Activated CD8-positive, alpha-beta memory T cell treated with anti-CD3 and anti-CD28 coated beads for 36 hours (primary cell): ENCODE measurements around the gene GPC1. TPM values are rescaled to one million over a fixed set of nuclear protein-coding genes. Genes with fewer than 3 reads are reported as not detected.
"Not testable (repeated sequence)": the region's sequence is repeated elsewhere in the genome, so short reads cannot be mapped to it uniquely, and the experiment has no call there.

Source experiments
- CTCF ChIA-PET: fragments of 350-600 bp; sonication (Branson Sonifier 250); formaldehyde crosslinking; loops from one replicate; lab custom pipeline; 2021; ENCODE audit warnings: antibody characterized with exemption; lab: Charles Lee
- POLR2A ChIA-PET: fragments of 350-600 bp; sonication (Branson Sonifier 250); formaldehyde crosslinking; loops from one replicate; lab custom pipeline; 2021; ENCODE audit warnings: antibody characterized with exemption; lab: Charles Lee
- total RNA-seq, 2 experiments: library from RNA; stranded (reverse); gene quantifications; one replicate each; pipeline ENCODE4 v1.2.3, GENCODE V29; 2021

Gene GPC1
- total RNA-seq: 1 to 10 TPM; 1.7 TPM

GRCh38 chr2:240435457-240435947 lies at the start of gene GPC1:
Gene GPC1 (plus strand): TSS chr2:240435663. CDS start chr2:240435919, 256 bp downstream.
- CTCF ChIA-PET: interaction anchor here (1.0 to 1.9 kb wide), 2 partner anchors 203 to 292 kb away, joined by 3 to 7 read pairs; no protein-coding TSS in a partner anchor
- POLR2A ChIA-PET: no interaction called here

GRCh38 chr2:240386326-240386725 lies 49.1 kb upstream of the GPC1 start:
- ChIA-PET POLR2A (no interaction called here), CTCF (interaction anchor here (0.7 kb wide), 1 partner anchor 158 kb away, joined by 3 read pairs; no protein-coding TSS in a partner anchor)

- POLR2A ChIA-PET: not testable (repeated sequence)
- CTCF ChIA-PET: interaction anchor here (0.7 kb wide), 2 partner anchors 159 to 875 kb away, joined by 3 to 4 read pairs; no protein-coding TSS in a partner anchor
These were observed 48.7 kb upstream of the GPC1 start for GRCh38 chr2:240386743-240387142.

GRCh38 chr2:240387325-240387668 lies 48.2 kb upstream of the GPC1 start:
- CTCF ChIA-PET: interaction anchor here (0.7 kb wide), 1 partner anchor 876 kb away, joined by 4 read pairs; no protein-coding TSS in a partner anchor
- POLR2A ChIA-PET: no interaction called here

GRCh38 chr2:240387669-240388358 lies 47.6 kb upstream of the GPC1 start:
- POLR2A ChIA-PET: no interaction called here
- CTCF ChIA-PET: no interaction called here

GRCh38 chr2:240388471-240389301 lies 46.8 kb upstream of the GPC1 start:
- CTCF ChIA-PET: no interaction called here
- POLR2A ChIA-PET: no interaction called here

- ChIA-PET CTCF (no interaction called here), POLR2A (no interaction called here)
These were observed 46.1 kb upstream of the GPC1 start for GRCh38 chr2:240389302-240389805.

GRCh38 chr2:240390091-240391073 lies 45.1 kb upstream of the GPC1 start:
- POLR2A ChIA-PET: no interaction called here
- CTCF ChIA-PET: no interaction called here

GRCh38 chr2:240391111-240392051 lies 44.1 kb upstream of the GPC1 start:
- ChIA-PET CTCF (no interaction called here), POLR2A (no interaction called here)

- ChIA-PET CTCF (no interaction called here), POLR2A (no interaction called here)
These were observed 43.1 kb upstream of the GPC1 start for GRCh38 chr2:240392084-240392947.

GRCh38 chr2:240392948-240393830 lies 42.3 kb upstream of the GPC1 start:
- POLR2A ChIA-PET: no interaction called here
- CTCF ChIA-PET: no interaction called here

- ChIA-PET CTCF (interaction anchor here (0.7 kb wide), 1 partner anchor 1572 kb away, joined by 4 read pairs; no protein-coding TSS in a partner anchor), POLR2A (no interaction called here)
These were observed 41.5 kb upstream of the GPC1 start for GRCh38 chr2:240393831-240394410.

- POLR2A ChIA-PET: no interaction called here
- CTCF ChIA-PET: interaction anchor here (0.7 kb wide), 1 partner anchor 1571 kb away, joined by 4 read pairs; no protein-coding TSS in a partner anchor
These were observed 40.9 kb upstream of the GPC1 start for GRCh38 chr2:240394549-240394948.

GRCh38 chr2:240395448-240395847 lies 40.0 kb upstream of the GPC1 start:
- POLR2A ChIA-PET: no interaction called here

GRCh38 chr2:240395896-240396622 lies 39.4 kb upstream of the GPC1 start:
- ChIA-PET CTCF (no interaction called here), POLR2A (no interaction called here)

More at GRCh38 chr2:240395448-240395847, 40.0 kb upstream of the GPC1 start:
- CTCF ChIA-PET: no interaction called here
